ENCODE measurements around the gene PANK4. TPM values are rescaled to one million over a fixed set of nuclear protein-coding genes. Genes with fewer than 3 reads are reported as not detected.

PANK4 gene
- total RNA-seq, 1 experiment from 2014 or later, result 22.1 TPM

- H3K27me3 Mint-ChIP-seq (ENCODE audit: insufficient read depth, unreplicated experiment), result no peaks in the 10 kb centered on the region
- TF ChIP-seq CTCF (IDR thresholded peaks at IDR 0.05; ENCODE audit: unreplicated experiment), result no peak
- peaks cover 4% of the 10 kb centered on the region for H3K4me1 Mint-ChIP-seq (ENCODE audit: insufficient read depth, unreplicated experiment)
- intact Hi-C loops (cut with micrococcal nuclease), result no loop called here
- no peak for DNase-seq (ENCODE audit: unreplicated experiment)
- H3K9me3 Mint-ChIP-seq (ENCODE audit: unreplicated experiment), result no peaks in the 10 kb centered on the region
- H3K36me3 Mint-ChIP-seq (ENCODE audit: insufficient read depth, unreplicated experiment), result peaks cover 20% of the 10 kb centered on the region
- ChIA-PET CTCF (no interaction called here), POLR2A (no interaction called here)
- H3K4me3 Mint-ChIP-seq (ENCODE audit: unreplicated experiment), result no peak overlapping the region
- H3K27ac Mint-ChIP-seq (ENCODE audit: low read depth, unreplicated experiment), result no peak overlapping the region
- BruUV-seq (replicated peaks), result no TSS peak
These were observed 53.7 kb downstream of the PANK4 start for GRCh38 chr1:2472561-2473177.

- H3K9me3 Mint-ChIP-seq (ENCODE audit: unreplicated experiment), result no peaks in the 10 kb centered on the region
- H3K4me3 Mint-ChIP-seq (ENCODE audit: unreplicated experiment), result no peak overlapping the region
- H3K36me3 Mint-ChIP-seq (ENCODE audit: insufficient read depth, unreplicated experiment), result peaks cover 20% of the 10 kb centered on the region
- CTCF ChIA-PET, result no interaction called here
- intact Hi-C loops (cut with micrococcal nuclease), result no loop called here
- TF ChIP-seq CTCF (IDR thresholded peaks at IDR 0.05; ENCODE audit: unreplicated experiment), result no peak
- BruUV-seq (replicated peaks), result no TSS peak
- POLR2A ChIA-PET, result no interaction called here
- peaks cover 4% of the 10 kb centered on the region for H3K4me1 Mint-ChIP-seq (ENCODE audit: insufficient read depth, unreplicated experiment)
- H3K27ac Mint-ChIP-seq (ENCODE audit: low read depth, unreplicated experiment), result no peak overlapping the region
- H3K27me3 Mint-ChIP-seq (ENCODE audit: insufficient read depth, unreplicated experiment), result no peaks in the 10 kb centered on the region
- no peak for DNase-seq (ENCODE audit: unreplicated experiment)
These were observed 54.3 kb downstream of the PANK4 start for GRCh38 chr1:2472109-2472508.

GRCh38 chr1:2471587-2472001 is 54.8 kb downstream of the PANK4 start:
- Mint-ChIP-seq H3K27me3 (ENCODE audit: insufficient read depth, unreplicated experiment) (no peaks in the 10 kb centered on the region), H3K9me3 (ENCODE audit: unreplicated experiment) (no peaks in the 10 kb centered on the region), H3K4me1 (ENCODE audit: insufficient read depth, unreplicated experiment) (peaks cover 4% of the 10 kb centered on the region), H3K4me3 (ENCODE audit: unreplicated experiment) (no peak overlapping the region), H3K36me3 (ENCODE audit: insufficient read depth, unreplicated experiment) (peaks cover 20% of the 10 kb centered on the region), H3K27ac (ENCODE audit: low read depth, unreplicated experiment) (no peak overlapping the region)
- DNase-seq (ENCODE audit: unreplicated experiment), result no peak
- CTCF ChIA-PET, result interaction anchor here (0.5 kb wide), 1 partner anchor 14 kb away, joined by 3 read pairs; no protein-coding TSS in a partner anchor
- no TSS peak for BruUV-seq (replicated peaks)
- intact Hi-C loops (cut with micrococcal nuclease), result no loop called here
- TF ChIP-seq CTCF (IDR thresholded peaks at IDR 0.05; ENCODE audit: unreplicated experiment), result no peak
- POLR2A ChIA-PET, result interaction anchor here (0.6 kb wide), 1 partner anchor 16 kb away, joined by 4 read pairs; no protein-coding TSS in a partner anchor

GRCh38 chr1:2471159-2471471 is 55.3 kb downstream of the PANK4 start:
- ChIA-PET CTCF (interaction anchor here (0.5 kb wide), 1 partner anchor 13 kb away, joined by 3 read pairs; no protein-coding TSS in a partner anchor), POLR2A (interaction anchor here (0.6 kb wide), 1 partner anchor 16 kb away, joined by 4 read pairs; no protein-coding TSS in a partner anchor)

More at GRCh38 chr1:2471159-2471471, 55.3 kb downstream of the PANK4 start:
- Mint-ChIP-seq H3K4me3 (ENCODE audit: unreplicated experiment) (no peak overlapping the region), H3K27me3 (ENCODE audit: insufficient read depth, unreplicated experiment) (no peaks in the 10 kb centered on the region), H3K36me3 (ENCODE audit: insufficient read depth, unreplicated experiment) (peaks cover 20% of the 10 kb centered on the region), H3K27ac (ENCODE audit: low read depth, unreplicated experiment) (no peak overlapping the region), H3K4me1 (ENCODE audit: insufficient read depth, unreplicated experiment) (peaks cover 4% of the 10 kb centered on the region), H3K9me3 (ENCODE audit: unreplicated experiment) (no peaks in the 10 kb centered on the region)
- intact Hi-C loops (cut with micrococcal nuclease), result no loop called here
- TF ChIP-seq CTCF (IDR thresholded peaks at IDR 0.05; ENCODE audit: unreplicated experiment), result no peak
- DNase-seq (ENCODE audit: unreplicated experiment), result no peak
- no TSS peak for BruUV-seq (replicated peaks)
